ENCODE results near the gene OR6P1. TPM values are rescaled to one million over a fixed set of nuclear protein-coding genes. Genes with fewer than 3 reads are reported as not detected.

The OR6P1 gene
- total RNA-seq, 1 experiment from 2014 or later, result not detected

GRCh38 chr1:158554352-158554751 is 16.0 kb downstream of the OR6P1 start, which contains the start of gene OR6Y1 (continued):
- TF ChIP-seq PRDM15 (CRISPR knock-in tag; IDR thresholded peaks at IDR 0.05), result no peak
- TF ChIP-seq NFE2L1 (CRISPR knock-in tag; IDR thresholded peaks at IDR 0.05), result no peak
- TF ChIP-seq ZNF532 (CRISPR knock-in tag; IDR thresholded peaks at IDR 0.05; ENCODE audit: borderline replicate concordance), result no peak
- no peak for TF ChIP-seq FOXP4 (CRISPR knock-in tag; IDR thresholded peaks at IDR 0.05)
- no peak for TF ChIP-seq CTCF (IDR thresholded peaks at IDR 0.05)
- TF ChIP-seq ZSCAN18 (CRISPR knock-in tag; IDR thresholded peaks at IDR 0.05), result no peak
- TF ChIP-seq ATF3 (CRISPR knock-in tag; conservative IDR thresholded peaks at IDR 0.05), result no peak
- no peak for TF ChIP-seq ZBTB21 (CRISPR knock-in tag; IDR thresholded peaks at IDR 0.05; ENCODE audit: borderline replicate concordance)

GRCh38 chr1:158552296-158552695 is 18.1 kb downstream of the OR6P1 start:
- POLR2A ChIA-PET, result no interaction called here
- no peaks in the 10 kb centered on the region for H3K27me3 Mint-ChIP-seq (ENCODE audit: low read depth)
- H3K9me3 Mint-ChIP-seq, result peaks cover 5% of the 10 kb centered on the region
- H3K4me1 Mint-ChIP-seq, result no peaks in the 10 kb centered on the region
- no peak overlapping the region for H3K27ac Mint-ChIP-seq
- no peak for TF ChIP-seq GTF2I (CRISPR knock-in tag; conservative IDR thresholded peaks at IDR 0.05)
- no peak for TF ChIP-seq ZNF532 (CRISPR knock-in tag; IDR thresholded peaks at IDR 0.05; ENCODE audit: borderline replicate concordance)
- CTCF ChIA-PET, result no interaction called here
- ATAC-seq (no peak), DNase-seq (ENCODE audit: low spot score) (no peak)
- no peak overlapping the region for H3K4me3 Mint-ChIP-seq
- no peaks in the 10 kb centered on the region for H3K36me3 Mint-ChIP-seq

Data from WTC11 (cell line).